Measurements from ENCODE around the gene MAPT.

The MAPT gene

GRCh38 chr17:45886852-45887251 lies 7.5 kb upstream of the MAPT start:
- ATAC-seq = no peak
- TF ChIP-seq TCF4 (CRISPR knock-in tag; IDR thresholded peaks at IDR 0.05; ENCODE audit: borderline replicate concordance) (no peak), CSRNP3 (CRISPR knock-in tag; IDR thresholded peaks at IDR 0.05) (no peak), SNAI2 (CRISPR knock-in tag; IDR thresholded peaks at IDR 0.05) (no peak), ZC3H10 (CRISPR knock-in tag; IDR thresholded peaks at IDR 0.05) (no peak), POU6F1 (CRISPR knock-in tag; IDR thresholded peaks at IDR 0.05; ENCODE audit: borderline replicate concordance, low read depth) (no peak), TSHZ2 (CRISPR knock-in tag; IDR thresholded peaks at IDR 0.05) (no peak), ZFP30 (CRISPR knock-in tag; IDR thresholded peaks at IDR 0.05) (no peak)

- TF ChIP-seq OSR1 (CRISPR knock-in tag; IDR thresholded peaks at IDR 0.05) (no peak), TCF4 (CRISPR knock-in tag; IDR thresholded peaks at IDR 0.05; ENCODE audit: borderline replicate concordance) (no peak)
Measured at GRCh38 chr17:45888392-45888791, 6.0 kb upstream of the MAPT start.

GRCh38 chr17:45889579-45889978 lies 4.8 kb upstream of the MAPT start:
- TF ChIP-seq TCF4 (CRISPR knock-in tag; IDR thresholded peaks at IDR 0.05; ENCODE audit: borderline replicate concordance) (no peak), ESRRG (CRISPR knock-in tag; IDR thresholded peaks at IDR 0.05) (no peak), TSHZ2 (CRISPR knock-in tag; IDR thresholded peaks at IDR 0.05) (no peak), ZFP30 (CRISPR knock-in tag; IDR thresholded peaks at IDR 0.05) (no peak), ZNF8 (CRISPR knock-in tag; IDR thresholded peaks at IDR 0.05) (no peak), ZFP3 (CRISPR knock-in tag; IDR thresholded peaks at IDR 0.05) (no peak), OSR1 (CRISPR knock-in tag; IDR thresholded peaks at IDR 0.05) (no peak), PATZ1 (CRISPR knock-in tag; IDR thresholded peaks at IDR 0.05; ENCODE audit: borderline replicate concordance) (no peak), CREB5 (CRISPR knock-in tag; IDR thresholded peaks at IDR 0.05; ENCODE audit: low read depth) (no peak), SNAI2 (CRISPR knock-in tag; IDR thresholded peaks at IDR 0.05) (no peak), ZNF565 (CRISPR knock-in tag; conservative IDR thresholded peaks at IDR 0.05; ENCODE audit: low read depth) (no peak), ZC3H10 (CRISPR knock-in tag; IDR thresholded peaks at IDR 0.05) (no peak), GLIS3 (CRISPR knock-in tag; IDR thresholded peaks at IDR 0.05) (no peak)
- no peak for ATAC-seq

More at GRCh38 chr17:45888392-45888791, 6.0 kb upstream of the MAPT start:
- no peak for ATAC-seq

- TF ChIP-seq TSHZ2 (CRISPR knock-in tag; IDR thresholded peaks at IDR 0.05) = no peak
- TF ChIP-seq ZNF565 (CRISPR knock-in tag; conservative IDR thresholded peaks at IDR 0.05; ENCODE audit: low read depth) = no peak
- no peak for TF ChIP-seq TOX (CRISPR knock-in tag; IDR thresholded peaks at IDR 0.05; ENCODE audit: borderline replicate concordance)
- ATAC-seq = no peak
Measured at GRCh38 chr17:45893725-45894021, 681 bp upstream of the MAPT start.

All from SK-N-SH treated with all-trans-retinoic acid at 6 μM for 48 hours (cell line).